NT2/D1 (cell line): ENCODE measurements around the gene COL5A3.
A peak's percentile ranks its signal among the peaks of the same experiment; 100 is the strongest.

Experiments used
- DNase-seq: peaks from one replicate; pipeline ENCODE4 v3.0.0-alpha.2; 2011; ENCODE audit warnings: low read depth, low spot score
- H3K27me3 ChIP-seq: 2 replicates; pipeline ENCODE4 v1.6.0; 2011; ENCODE audit warnings: mild to moderate bottlenecking; ENCODE audit not compliant: insufficient read length, insufficient read depth
- H3K36me3 ChIP-seq: 2 replicates; pipeline ENCODE4 v1.6.1; 2011; ENCODE audit warnings: mild to moderate bottlenecking, low read length, mixed read lengths; ENCODE audit not compliant: insufficient read depth, insufficient read length
- H3K4me1 ChIP-seq: 2 replicates; pipeline ENCODE4 v1.5.1; 2011; ENCODE audit not compliant: insufficient read depth, insufficient read length
- H3K4me3 ChIP-seq: 2 replicates; pipeline ENCODE4 v1.5.1; 2011; ENCODE audit warnings: low read depth; ENCODE audit not compliant: insufficient read length
- H3K9ac ChIP-seq: 2 replicates; pipeline ENCODE4 v1.6.0; 2011; ENCODE audit warnings: low read depth; ENCODE audit not compliant: insufficient read length
- H3K9me3 ChIP-seq: 2 replicates; pipeline ENCODE4 v1.5.1; 2011; ENCODE audit warnings: mild to moderate bottlenecking, low read length; ENCODE audit not compliant: insufficient read depth
- SUZ12 ChIP-seq: IDR thresholded peaks from 2 replicates; pipeline ENCODE4 v1.6.1; 2011; ENCODE audit not compliant: insufficient read length, insufficient read depth; ENCODE audit errors: extremely low read depth
- YY1 ChIP-seq: IDR thresholded peaks from 2 replicates; pipeline ENCODE4 v1.6.1; 2011; ENCODE audit not compliant: insufficient read length, insufficient read depth
- ZNF274 ChIP-seq: IDR thresholded peaks from 2 replicates; pipeline ENCODE4 v1.6.1; 2011; ENCODE audit warnings: mild to moderate bottlenecking, low read depth, low read length

The COL5A3 gene

DNA sequence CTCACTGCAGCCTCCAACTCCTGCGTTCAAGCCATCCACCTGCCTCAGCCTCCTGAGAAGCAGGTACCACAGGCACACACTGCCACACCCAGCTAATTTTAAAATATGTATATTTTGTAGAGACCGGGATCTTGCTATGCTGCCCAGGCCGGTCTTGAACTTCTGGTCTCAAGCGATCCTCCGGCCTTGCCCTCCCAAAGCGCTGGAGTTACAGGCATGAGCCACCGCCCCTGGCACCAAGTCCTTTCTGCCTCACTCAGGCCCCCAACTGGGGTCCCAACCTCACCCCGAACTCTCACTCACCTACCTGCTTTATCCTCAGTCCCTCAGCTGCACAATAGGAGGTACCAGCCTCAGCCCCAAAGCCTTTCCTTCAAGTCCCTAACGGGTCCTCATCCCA lies 635 bp upstream of the COL5A3 start:
- no peak for DNase-seq
- Histone ChIP-seq H3K27me3 (peaks cover 29% of the 10 kb centered on the region), H3K9ac (peak overlapping the region; percentile 8), H3K4me3 (no peak overlapping the region), H3K36me3 (no peaks in the 10 kb centered on the region), H3K4me1 (peaks cover 19% of the 10 kb centered on the region), H3K9me3 (no peaks in the 10 kb centered on the region)
- TF ChIP-seq YY1 (no peak), ZNF274 (no peak), SUZ12 (no peak)

DNA sequence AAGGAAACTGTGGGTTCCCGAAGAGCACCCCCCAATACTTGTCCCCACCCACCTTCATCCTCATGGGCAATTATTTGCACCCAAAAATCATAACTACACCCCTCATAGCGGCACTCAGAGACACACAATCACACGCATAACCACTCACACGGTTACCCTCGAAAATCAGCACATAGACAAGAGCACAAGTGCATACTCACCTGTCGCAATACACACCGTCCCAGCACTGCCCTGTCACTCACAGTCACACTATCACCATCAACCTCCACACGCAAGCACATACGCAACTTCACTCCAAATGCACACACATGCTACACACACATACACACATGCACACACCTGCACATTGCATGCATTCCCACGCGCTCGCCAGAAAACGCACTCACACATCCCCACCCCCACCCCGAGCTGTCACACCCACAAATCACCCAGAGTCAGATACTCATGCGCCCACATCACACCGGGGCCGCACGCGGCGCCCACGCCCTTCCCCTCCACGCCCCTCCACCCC lies 535 bp downstream of the COL5A3 start:
- Histone ChIP-seq H3K9me3 (no peaks in the 10 kb centered on the region), H3K4me3 (peak overlapping the region; percentile 33), H3K27me3 (peaks cover 29% of the 10 kb centered on the region), H3K9ac (peak overlapping the region; percentile 65), H3K4me1 (peaks cover 19% of the 10 kb centered on the region), H3K36me3 (no peaks in the 10 kb centered on the region)
- no peak for DNase-seq
- TF ChIP-seq ZNF274 (no peak), SUZ12 (no peak), YY1 (no peak)

- peaks cover 29% of the 10 kb centered on the region for H3K27me3 ChIP-seq
Measured at GRCh38 chr19:10008184-10008765, 2.0 kb downstream of the COL5A3 start.

DNA sequence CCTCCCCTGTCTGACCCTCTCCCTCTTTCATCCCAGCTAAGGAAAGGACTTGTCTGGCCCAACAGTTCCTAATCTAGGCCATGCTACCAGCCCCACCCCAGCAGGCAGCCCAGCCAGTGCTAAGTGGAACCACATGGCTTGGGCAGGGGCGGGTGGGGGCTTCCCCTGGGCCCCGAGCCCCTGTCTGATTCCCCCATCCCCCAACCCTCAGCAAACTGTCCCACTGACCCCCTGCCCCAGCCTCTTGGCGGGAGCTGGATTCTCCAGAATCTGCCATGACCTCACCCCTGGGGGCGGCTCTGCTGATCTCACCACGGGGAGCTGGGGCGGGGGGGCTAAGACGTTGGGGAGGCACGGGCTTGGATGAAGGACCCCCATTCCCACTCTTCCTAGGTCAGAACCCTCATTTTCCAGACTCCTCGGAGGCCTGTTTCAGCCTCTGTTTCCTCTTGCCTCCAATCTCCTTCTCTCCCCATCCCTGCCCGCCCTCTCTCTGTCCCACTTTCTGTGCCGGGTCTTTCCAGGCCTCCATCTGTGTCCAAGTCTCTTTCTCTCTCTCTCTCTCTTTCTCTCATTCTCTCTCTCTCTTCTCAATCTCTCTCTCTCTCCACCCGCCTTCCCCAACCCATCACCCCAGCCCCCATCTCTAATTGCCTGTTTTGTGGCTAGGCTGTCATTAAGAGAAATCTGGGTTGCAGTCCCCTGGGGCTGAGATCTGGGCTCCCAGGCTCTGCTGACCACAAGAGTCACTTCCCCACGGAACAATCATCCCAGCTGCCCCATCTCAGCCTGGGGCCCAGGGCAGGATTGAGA lies 2.7 kb downstream of the COL5A3 start:
- Histone ChIP-seq H3K4me3 (no peak overlapping the region), H3K4me1 (peaks cover 19% of the 10 kb centered on the region), H3K27me3 (peaks cover 29% of the 10 kb centered on the region), H3K9me3 (no peaks in the 10 kb centered on the region), H3K9ac (no peak overlapping the region), H3K36me3 (no peaks in the 10 kb centered on the region)
- no peak for DNase-seq
- no peak for TF ChIP-seq SUZ12

More at GRCh38 chr19:10008184-10008765, 2.0 kb downstream of the COL5A3 start:
- H3K9ac ChIP-seq, result no peak overlapping the region
- DNase-seq, result no peak
- no peaks in the 10 kb centered on the region for H3K36me3 ChIP-seq
- H3K4me3 ChIP-seq, result no peak overlapping the region
- TF ChIP-seq YY1, result no peak
- no peak for TF ChIP-seq SUZ12
- TF ChIP-seq ZNF274, result no peak
- peaks cover 19% of the 10 kb centered on the region for H3K4me1 ChIP-seq
- no peaks in the 10 kb centered on the region for H3K9me3 ChIP-seq

GRCh38 chr19:10006752-10007323 lies 3.5 kb downstream of the COL5A3 start:
- H3K9ac ChIP-seq, result no peak overlapping the region
- H3K27me3 ChIP-seq, result peaks cover 24% of the 10 kb centered on the region
- no peak overlapping the region for H3K4me3 ChIP-seq
- H3K9me3 ChIP-seq, result no peaks in the 10 kb centered on the region
- H3K4me1 ChIP-seq, result peaks cover 18% of the 10 kb centered on the region
- no peak for TF ChIP-seq ZNF274
- no peak for TF ChIP-seq YY1
- TF ChIP-seq SUZ12, result no peak
- no peak for DNase-seq
- H3K36me3 ChIP-seq, result no peaks in the 10 kb centered on the region

- Histone ChIP-seq H3K9ac (no peak overlapping the region), H3K36me3 (no peaks in the 10 kb centered on the region), H3K4me1 (peaks cover 16% of the 10 kb centered on the region), H3K4me3 (no peak overlapping the region), H3K27me3 (peaks cover 19% of the 10 kb centered on the region), H3K9me3 (no peaks in the 10 kb centered on the region)
- TF ChIP-seq SUZ12, result no peak
- TF ChIP-seq YY1, result no peak
- no peak for TF ChIP-seq ZNF274
- DNase-seq, result no peak
Measured at GRCh38 chr19:10006335-10006708, 4.0 kb downstream of the COL5A3 start.

DNA sequence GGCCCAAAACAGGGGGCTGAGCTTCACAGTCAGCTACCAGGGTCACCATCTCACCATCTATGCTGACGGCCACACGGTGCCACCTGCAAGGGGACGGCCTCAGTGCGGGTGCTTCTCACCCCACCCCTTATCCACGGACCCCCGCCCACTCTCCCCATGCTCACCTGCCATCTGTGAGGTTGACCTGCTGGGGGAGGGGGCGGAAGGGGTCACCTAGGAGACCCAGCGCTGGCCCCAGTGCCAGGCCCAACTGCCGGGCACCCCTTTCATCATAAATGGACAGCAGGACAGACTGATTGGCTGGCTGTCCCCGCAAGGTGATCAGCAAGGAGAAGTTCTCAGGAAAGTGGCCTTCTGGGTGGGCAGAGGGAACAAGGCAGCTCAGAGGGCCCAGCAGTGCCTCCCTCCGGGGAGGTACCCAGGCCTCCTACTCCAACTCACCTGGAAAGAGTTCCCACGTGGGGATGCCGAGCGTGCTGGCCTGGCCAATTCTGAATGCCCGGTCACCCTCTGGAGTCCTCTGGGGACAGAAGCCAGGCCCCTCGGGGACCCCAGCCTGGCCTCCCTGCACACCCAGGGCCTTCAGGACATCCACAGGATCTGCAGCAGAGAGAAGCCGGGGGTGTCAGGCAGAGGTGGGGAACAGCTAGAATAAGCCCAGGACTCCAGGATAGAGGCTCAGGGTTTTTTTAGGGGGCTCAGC lies 4.5 kb downstream of the COL5A3 start:
- Histone ChIP-seq H3K4me1 (peaks cover 16% of the 10 kb centered on the region), H3K4me3 (no peak overlapping the region), H3K27me3 (peaks cover 13% of the 10 kb centered on the region), H3K9ac (no peak overlapping the region), H3K9me3 (no peaks in the 10 kb centered on the region), H3K36me3 (no peaks in the 10 kb centered on the region)
- DNase-seq, result no peak
- TF ChIP-seq ZNF274 (no peak), SUZ12 (no peak), YY1 (no peak)
